SJCRH30 (cell line): ENCODE data around the gene ESPN. TPM values are rescaled to one million over a fixed set of nuclear protein-coding genes. Genes with fewer than 3 reads are reported as not detected.
"Not testable (repeated sequence)": the region's sequence is repeated elsewhere in the genome, so short reads cannot be mapped to it uniquely, and the experiment has no call there.

ENCODE experiments used
- DNase-seq, 2 experiments: peaks; one replicate each; pipeline ENCODE4 v3.0.0-alpha.2; 2015 to 2020
- H3K27ac ChIP-seq: fragments of 250-450 bp; sonication (Bioruptor Pico); 2 replicates; pipeline ENCODE4 v1.5.1; 2020; ENCODE audit warnings: mild to moderate bottlenecking, moderate library complexity
- H3K27me3 ChIP-seq: fragments of 250-450 bp; sonication (Bioruptor Pico); 2 replicates; pipeline ENCODE4 v1.5.1; 2020; ENCODE audit warnings: mild to moderate bottlenecking, moderate library complexity
- H3K36me3 ChIP-seq: fragments of 250-450 bp; sonication (Bioruptor Pico); 2 replicates; pipeline ENCODE4 v1.5.1; 2020; ENCODE audit warnings: mild to moderate bottlenecking, moderate library complexity
- H3K4me1 ChIP-seq: fragments of 250-450 bp; sonication (Bioruptor Pico); 2 replicates; pipeline ENCODE4 v1.5.1; 2020; ENCODE audit warnings: mild to moderate bottlenecking, moderate library complexity
- H3K4me3 ChIP-seq: fragments of 250-450 bp; sonication (Bioruptor Pico); 2 replicates; pipeline ENCODE4 v1.5.1; 2020; ENCODE audit warnings: mild to moderate bottlenecking, moderate library complexity
- H3K9me3 ChIP-seq: fragments of 250-450 bp; sonication (Bioruptor Pico); replicated peaks from 2 replicates; pipeline ENCODE4 v1.5.1; 2020; ENCODE audit warnings: mild to moderate bottlenecking, moderate library complexity
- total RNA-seq: library from RNA; depleted of rRNA; stranded (reverse); fragments of >200 nt; shearing (Covaris generic); gene quantifications from 2 replicates; pipeline ENCODE4 v1.2.3, GENCODE V29; 2014

The ESPN gene
- total RNA-seq, 1 experiment from 2014 or later = 0.55 TPM

- Histone ChIP-seq H3K27me3 (peaks cover 26% of the 10 kb centered on the region), H3K27ac (no peak overlapping the region), H3K9me3 (no peaks in the 10 kb centered on the region; the same call in 1 of the 2 replicates), H3K4me1 (peaks cover 3% of the 10 kb centered on the region; the same call in 1 of the 2 replicates), H3K36me3 (no peaks in the 10 kb centered on the region), H3K4me3 (no peak overlapping the region)
- no peak for DNase-seq
These were observed 6.5 kb upstream of the ESPN start for GRCh38 chr1:6417961-6418667.

- Histone ChIP-seq H3K9me3 (no peaks in the 10 kb centered on the region; the same call in 1 of the 2 replicates), H3K4me1 (peaks cover 3% of the 10 kb centered on the region; the same call in 1 of the 2 replicates), H3K36me3 (no peaks in the 10 kb centered on the region), H3K27ac (no peak overlapping the region), H3K27me3 (peaks cover 33% of the 10 kb centered on the region), H3K4me3 (no peak overlapping the region)
- no peak for DNase-seq
These were observed 5.7 kb upstream of the ESPN start for GRCh38 chr1:6418668-6419396.

GRCh38 chr1:6419397-6419803 is 5.2 kb upstream of the ESPN start:
- no peak overlapping the region for H3K4me3 ChIP-seq
- H3K27me3 ChIP-seq = peaks cover 39% of the 10 kb centered on the region
- no peak for DNase-seq
- no peaks in the 10 kb centered on the region; the same call in 1 of the 2 replicates for H3K9me3 ChIP-seq
- H3K4me1 ChIP-seq = peaks cover 3% of the 10 kb centered on the region; the same call in 1 of the 2 replicates
- H3K36me3 ChIP-seq = no peaks in the 10 kb centered on the region
- no peak overlapping the region for H3K27ac ChIP-seq

GRCh38 chr1:6419804-6420453 is 4.6 kb upstream of the ESPN start, which contains the start of gene HES2:
Gene HES2 (minus strand): TSS chr1:6419919. CDS start chr1:6419820, 99 bp downstream.
- H3K4me1 ChIP-seq = no peaks in the 10 kb centered on the region
- no peak within 1 kb of the TSS for H3K4me3 ChIP-seq
- no peaks in the 10 kb centered on the region; the same call in 1 of the 2 replicates for H3K9me3 ChIP-seq
- DNase-seq = no peak
- no peaks in the 10 kb centered on the region for H3K36me3 ChIP-seq
- H3K27ac ChIP-seq = no peak within 1 kb of the TSS
- H3K27me3 ChIP-seq = peaks cover 39% of the 10 kb centered on the region

- Histone ChIP-seq H3K36me3 (no peaks in the 10 kb centered on the region), H3K27me3 (peaks cover 43% of the 10 kb centered on the region), H3K4me3 (no peak overlapping the region), H3K9me3 (no peaks in the 10 kb centered on the region; the same call in 1 of the 2 replicates), H3K27ac (no peak overlapping the region), H3K4me1 (no peaks in the 10 kb centered on the region)
- no peak for DNase-seq
These were observed 4.0 kb upstream of the ESPN start for GRCh38 chr1:6420454-6421042.

GRCh38 chr1:6421266-6421665 is 3.3 kb upstream of the ESPN start:
- Histone ChIP-seq H3K4me3 (no peak overlapping the region), H3K4me1 (no peaks in the 10 kb centered on the region), H3K9me3 (no peaks in the 10 kb centered on the region; the same call in 1 of the 2 replicates), H3K27ac (no peak overlapping the region), H3K27me3 (peaks cover 45% of the 10 kb centered on the region), H3K36me3 (no peaks in the 10 kb centered on the region)
- DNase-seq = no peak

- Histone ChIP-seq H3K27me3 (peaks cover 51% of the 10 kb centered on the region), H3K36me3 (no peaks in the 10 kb centered on the region), H3K4me1 (no peaks in the 10 kb centered on the region), H3K27ac (no peak overlapping the region), H3K9me3 (no peaks in the 10 kb centered on the region; the same call in 1 of the 2 replicates), H3K4me3 (no peak overlapping the region)
- peak in 1 of 2 experiments; percentile 53 for DNase-seq
These were observed 1.1 kb upstream of the ESPN start for GRCh38 chr1:6423321-6423999.

GRCh38 chr1:6424000-6424565 is 493 bp upstream of the ESPN start:
- H3K4me3 ChIP-seq = no peak overlapping the region
- DNase-seq = no peak
- H3K4me1 ChIP-seq = no peaks in the 10 kb centered on the region
- peaks cover 51% of the 10 kb centered on the region for H3K27me3 ChIP-seq
- H3K36me3 ChIP-seq = no peaks in the 10 kb centered on the region
- no peaks in the 10 kb centered on the region; the same call in 1 of the 2 replicates for H3K9me3 ChIP-seq
- H3K27ac ChIP-seq = no peak overlapping the region

GRCh38 chr1:6425658-6426057 is 1.1 kb downstream of the ESPN start:
- Histone ChIP-seq H3K4me1 (no peaks in the 10 kb centered on the region), H3K4me3 (no peak overlapping the region), H3K27me3 (peaks cover 57% of the 10 kb centered on the region), H3K27ac (no peak overlapping the region), H3K9me3 (no peaks in the 10 kb centered on the region; the same call in 1 of the 2 replicates), H3K36me3 (no peaks in the 10 kb centered on the region)
- DNase-seq = no peak

GRCh38 chr1:6426277-6426971 is 1.8 kb downstream of the ESPN start:
- DNase-seq = no peak
- H3K36me3 ChIP-seq = no peaks in the 10 kb centered on the region
- no peaks in the 10 kb centered on the region for H3K9me3 ChIP-seq
- no peak overlapping the region for H3K4me3 ChIP-seq
- no peak overlapping the region for H3K27ac ChIP-seq
- H3K27me3 ChIP-seq = peaks cover 55% of the 10 kb centered on the region
- no peaks in the 10 kb centered on the region for H3K4me1 ChIP-seq

- DNase-seq = no peak
- no peak overlapping the region for H3K27ac ChIP-seq
- H3K4me1 ChIP-seq = no peaks in the 10 kb centered on the region
- no peaks in the 10 kb centered on the region for H3K36me3 ChIP-seq
- H3K9me3 ChIP-seq = no peaks in the 10 kb centered on the region
- peaks cover 52% of the 10 kb centered on the region for H3K27me3 ChIP-seq
- no peak overlapping the region for H3K4me3 ChIP-seq
These were observed 2.4 kb downstream of the ESPN start for GRCh38 chr1:6426972-6427350.

- Histone ChIP-seq H3K27me3 (peaks cover 53% of the 10 kb centered on the region), H3K4me3 (no peak overlapping the region), H3K9me3 (no peaks in the 10 kb centered on the region), H3K4me1 (no peaks in the 10 kb centered on the region), H3K27ac (no peak overlapping the region), H3K36me3 (no peaks in the 10 kb centered on the region)
- no peak for DNase-seq
These were observed 3.1 kb downstream of the ESPN start for GRCh38 chr1:6427441-6428390.

GRCh38 chr1:6428453-6428852 is 3.9 kb downstream of the ESPN start:
- not testable (repeated sequence) for H3K27ac ChIP-seq, H3K4me1 ChIP-seq, DNase-seq, H3K36me3 ChIP-seq, H3K9me3 ChIP-seq, H3K4me3 ChIP-seq
- peaks cover 51% of the 10 kb centered on the region for H3K27me3 ChIP-seq
